Neural cell (in vitro differentiated cells): ENCODE results near the gene ATG14. TPM values are rescaled to one million over a fixed set of nuclear protein-coding genes. Genes with fewer than 3 reads are reported as not detected.

ENCODE experiments used
- H2AFZ ChIP-seq: fragments of 200-600, 300-800 bp; sonication (generic), shearing (Covaris generic); 2 replicates; pipeline ENCODE4 v1.6.0; 2014; ENCODE audit warnings: low read depth, mild to moderate bottlenecking, antibody characterized with exemption, low read length, moderate library complexity
- H3F3A ChIP-seq: fragments of 200-600 bp; shearing (Covaris generic); 2 replicates; pipeline ENCODE4 v1.6.1; 2016; ENCODE audit warnings: mild to moderate bottlenecking, moderate library complexity, mixed read lengths, antibody characterized with exemption, low read length; ENCODE audit not compliant: insufficient read depth, poor library complexity, severe bottlenecking
- H3K27ac ChIP-seq: fragments of 200-600, 300-800 bp; sonication (generic), shearing (Covaris generic); 2 replicates; pipeline ENCODE4 v1.5.1; 2014; ENCODE audit warnings: mild to moderate bottlenecking, low read length, moderate library complexity
- H3K27me3 ChIP-seq: fragments of 300-800, 200-600 bp; sonication (generic), shearing (Covaris generic); 2 replicates; pipeline ENCODE4 v1.6.0; 2014; ENCODE audit warnings: mild to moderate bottlenecking, low read depth, low read length, moderate library complexity; ENCODE audit not compliant: insufficient read depth
- H3K36me3 ChIP-seq: fragments of 300-800, 200-600 bp; sonication (generic), shearing (Covaris generic); 2 replicates; pipeline ENCODE4 v1.5.1; 2014; ENCODE audit warnings: mild to moderate bottlenecking, antibody characterized with exemption, low read length, moderate library complexity; ENCODE audit not compliant: insufficient read depth
- H3K4me2 ChIP-seq: fragments of 300-800, 200-600 bp; sonication (generic), shearing (Covaris generic); 2 replicates; pipeline ENCODE4 v1.6.0; 2014; ENCODE audit warnings: mild to moderate bottlenecking, low read length
- H3K4me3 ChIP-seq: fragments of 300-800, 200-600 bp; sonication (generic), shearing (Covaris generic); 2 replicates; pipeline ENCODE4 v1.5.1; 2014; ENCODE audit warnings: mild to moderate bottlenecking, low read length, moderate library complexity
- H3K79me2 ChIP-seq: fragments of 200-600 bp; shearing (Covaris generic); replicated peaks from 2 replicates; pipeline ENCODE4 v1.6.0; 2014; ENCODE audit warnings: mild to moderate bottlenecking, low read length, moderate library complexity; ENCODE audit not compliant: insufficient read depth
- H3K9ac ChIP-seq: fragments of 300-800, 200-600 bp; sonication (generic), shearing (Covaris generic); 2 replicates; pipeline ENCODE4 v1.6.1; 2016; ENCODE audit warnings: mild to moderate bottlenecking, low read length, mixed read lengths
- H3K9me2 ChIP-seq: fragments of 200-600 bp; shearing (Covaris generic); 2 replicates; pipeline ENCODE4 v1.6.1; 2016; ENCODE audit warnings: mild to moderate bottlenecking, low read length, mixed read lengths; ENCODE audit not compliant: insufficient read depth
- H3K9me3 ChIP-seq: fragments of 200-600, 300-800 bp; sonication (generic), shearing (Covaris generic); 2 replicates; pipeline ENCODE4 v1.6.1; 2016; ENCODE audit warnings: mild to moderate bottlenecking, mixed run types, low read length, moderate library complexity, mixed read lengths
- H4K20me1 ChIP-seq: fragments of 200-600 bp; shearing (Covaris generic); 2 replicates; pipeline ENCODE4 v1.6.1; 2016; ENCODE audit warnings: mild to moderate bottlenecking, mixed run types; ENCODE audit not compliant: insufficient read depth
- CTCF ChIP-seq: fragments of 450-650 bp; IDR thresholded peaks from 2 replicates; pipeline ENCODE4 v1.5.1; 2014; ENCODE audit warnings: antibody characterized with exemption, mild to moderate bottlenecking, moderate library complexity; ENCODE audit not compliant: poor library complexity, severe bottlenecking
- POLR2AphosphoS5 ChIP-seq: IDR thresholded peaks from 2 replicates; pipeline ENCODE4 v1.6.1; 2012
- RAD21 ChIP-seq: fragments of 450-650 bp; conservative IDR thresholded peaks from 2 replicates; pipeline ENCODE4 v1.6.1; 2014; ENCODE audit warnings: antibody characterized with exemption, mild to moderate bottlenecking, moderate library complexity
- REST ChIP-seq: IDR thresholded peaks from 2 replicates; pipeline ENCODE4 v1.6.1; 2012; ENCODE audit warnings: borderline replicate concordance
- TAF1 ChIP-seq: IDR thresholded peaks from 2 replicates; pipeline ENCODE4 v1.6.1; 2012; ENCODE audit warnings: low read depth
- polyA plus RNA-seq: library from polyadenylated mRNA; depleted of rRNA; stranded (reverse); fragments of >200 nt; gene quantifications from 2 replicates; pipeline ENCODE4 v1.2.3, GENCODE V29; 2014

The ATG14 gene
- polyA plus RNA-seq, 1 donor from 2014 or later: 28.2 TPM

GRCh38 chr14:55450539-55450938 is 38.9 kb upstream of the ATG14 start:
- Histone ChIP-seq H3K36me3 (no peaks in the 10 kb centered on the region), H3K27me3 (no peaks in the 10 kb centered on the region), H3F3A (no peaks in the 10 kb centered on the region), H2AFZ (no peak overlapping the region), H3K79me2 (no peaks in the 10 kb centered on the region), H3K27ac (no peak overlapping the region), H3K9me2 (no peaks in the 10 kb centered on the region), H3K4me2 (no peak overlapping the region), H3K4me3 (no peak overlapping the region), H4K20me1 (no peaks in the 10 kb centered on the region), H3K9me3 (no peaks in the 10 kb centered on the region), H3K9ac (no peak overlapping the region)
- no peak for TF ChIP-seq RAD21
- TF ChIP-seq CTCF: no peak
- no peak for TF ChIP-seq TAF1
- no peak for TF ChIP-seq REST

DNA sequence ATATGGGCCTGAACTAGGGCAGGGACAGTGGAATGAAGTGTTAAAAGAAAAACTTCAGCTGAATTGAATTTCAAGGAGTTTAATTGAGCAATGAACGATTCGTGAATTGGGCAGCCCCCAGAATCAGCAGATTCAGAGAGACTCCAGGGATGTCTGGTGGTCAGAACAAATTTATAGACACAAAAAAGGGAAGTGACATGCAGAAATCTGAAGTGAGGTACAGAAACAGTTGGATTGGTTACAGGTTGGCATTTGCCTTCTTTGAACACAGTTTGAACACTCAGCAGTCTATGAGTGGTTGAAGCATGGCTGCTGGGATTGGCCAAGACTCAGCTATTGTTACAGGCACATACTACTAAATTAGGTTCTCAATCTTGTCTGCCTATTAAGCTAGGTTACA is 38.5 kb upstream of the ATG14 start:
- Histone ChIP-seq H3K4me2 (no peak overlapping the region), H3K9ac (no peak overlapping the region), H3K27me3 (no peaks in the 10 kb centered on the region), H2AFZ (no peak overlapping the region), H3K4me3 (no peak overlapping the region), H3K9me3 (no peaks in the 10 kb centered on the region), H3K27ac (no peak overlapping the region), H3K9me2 (no peaks in the 10 kb centered on the region), H4K20me1 (no peaks in the 10 kb centered on the region), H3K36me3 (no peaks in the 10 kb centered on the region), H3K79me2 (no peaks in the 10 kb centered on the region), H3F3A (no peaks in the 10 kb centered on the region)
- TF ChIP-seq REST: no peak
- no peak for TF ChIP-seq CTCF
- TF ChIP-seq POLR2AphosphoS5: no peak
- no peak for TF ChIP-seq TAF1
